HG02759 (cell line): Measurements from ENCODE around the gene DDR2.
"Not testable (repeated sequence)": the region's sequence is repeated elsewhere in the genome, so short reads cannot be mapped to it uniquely, and the experiment has no call there.

ENCODE experiments used
- ATAC-seq: cut with Tn5 transposase; IDR thresholded peaks from one replicate; pipeline ENCODE4 v1.9.1; 2021; ENCODE audit warnings: mild to moderate bottlenecking, moderate library complexity; ENCODE audit not compliant: unreplicated experiment

Gene DDR2

GRCh38 chr1:162753998-162754585 is 121.8 kb downstream of the DDR2 start:
- no peak for ATAC-seq

GRCh38 chr1:162755306-162755705 is 123.0 kb downstream of the DDR2 start:
- no peak for ATAC-seq

- ATAC-seq, result no peak
Observed at GRCh38 chr1:162756523-162756922, 124.3 kb downstream of the DDR2 start.

- no peak for ATAC-seq
Observed at GRCh38 chr1:162757476-162757875, 125.2 kb downstream of the DDR2 start.

- ATAC-seq, result no peak
Observed at GRCh38 chr1:162765788-162766187, 133.5 kb downstream of the DDR2 start.

GRCh38 chr1:162772571-162773154 is 140.4 kb downstream of the DDR2 start:
- no peak for ATAC-seq

- ATAC-seq, result no peak
Observed at GRCh38 chr1:162774007-162774406, 141.7 kb downstream of the DDR2 start.

- no peak for ATAC-seq
Observed at GRCh38 chr1:162779043-162779442, 146.8 kb downstream of the DDR2 start.

GRCh38 chr1:162782671-162783070 is 150.4 kb downstream of the DDR2 start:
- no peak for ATAC-seq

GRCh38 chr1:162784926-162785325 is 152.7 kb downstream of the DDR2 start:
- not testable (repeated sequence) for ATAC-seq

- not testable (repeated sequence) for ATAC-seq
Observed at GRCh38 chr1:162788783-162789182, 156.5 kb downstream of the DDR2 start.

- peak; percentile 99 for ATAC-seq
Observed at GRCh38 chr1:162790303-162790984, 158.2 kb downstream of the DDR2 start, which contains the start of gene HSD17B7. Gene HSD17B7, plus strand, starts transcription at chr1:162790702. Its CDS starts 99 bp downstream, at chr1:162790801.

GRCh38 chr1:162790985-162791357 is 158.7 kb downstream of the DDR2 start:
- ATAC-seq, result not testable (repeated sequence)

GRCh38 chr1:162794284-162794683 is 162.0 kb downstream of the DDR2 start:
- not testable (repeated sequence) for ATAC-seq

- not testable (repeated sequence) for ATAC-seq
Observed at GRCh38 chr1:162796617-162797279, 164.5 kb downstream of the DDR2 start.

GRCh38 chr1:162799995-162800830 is 167.9 kb downstream of the DDR2 start:
- ATAC-seq, result not testable (repeated sequence)

- ATAC-seq, result not testable (repeated sequence)
Observed at GRCh38 chr1:162807503-162807902, 175.2 kb downstream of the DDR2 start.

GRCh38 chr1:162812357-162812756 is 180.1 kb downstream of the DDR2 start:
- ATAC-seq, result not testable (repeated sequence)

GRCh38 chr1:162818136-162818535 is 185.9 kb downstream of the DDR2 start:
- not testable (repeated sequence) for ATAC-seq

- not testable (repeated sequence) for ATAC-seq
Observed at GRCh38 chr1:162818666-162819065, 186.4 kb downstream of the DDR2 start.
